HG03558 (cell line): ENCODE results near the gene DGKG.
A peak's percentile ranks its signal among the peaks of the same experiment; 100 is the strongest.

Experiments used
- ATAC-seq: cut with Tn5 transposase; IDR thresholded peaks from one replicate; pipeline ENCODE4 v1.9.1; 2021; ENCODE audit warnings: moderate number of reproducible peaks; ENCODE audit not compliant: unreplicated experiment; ENCODE audit errors: extremely low read depth

The DGKG gene

GRCh38 chr3:186121968-186122367 lies 240.1 kb downstream of the DGKG start:
- ATAC-seq = no peak

GRCh38 chr3:186121278-186121677 lies 240.8 kb downstream of the DGKG start:
- no peak for ATAC-seq

GRCh38 chr3:186119499-186119898 lies 242.5 kb downstream of the DGKG start:
- ATAC-seq = no peak

- no peak for ATAC-seq
Observed at GRCh38 chr3:186118692-186119091, 243.3 kb downstream of the DGKG start.

- no peak for ATAC-seq
Observed at GRCh38 chr3:186117521-186118134, 244.4 kb downstream of the DGKG start.

- ATAC-seq = no peak
Observed at GRCh38 chr3:186115239-186115996, 246.6 kb downstream of the DGKG start.

- no peak for ATAC-seq
Observed at GRCh38 chr3:186110975-186111974, 250.8 kb downstream of the DGKG start.

- ATAC-seq = no peak
Observed at GRCh38 chr3:186109897-186110803, 251.9 kb downstream of the DGKG start.

GRCh38 chr3:186108941-186109865 lies 252.8 kb downstream of the DGKG start, which contains the start of gene ETV5:
ETV5 (minus strand) TSS chr3:186109089; CDS start chr3:186105868, 3,221 bp downstream.
- ATAC-seq = peak; percentile 94

GRCh38 chr3:186108106-186108940 lies 253.7 kb downstream of the DGKG start:
- ATAC-seq = no peak

GRCh38 chr3:186107215-186108105 lies 254.6 kb downstream of the DGKG start:
- no peak for ATAC-seq

GRCh38 chr3:186105543-186105942 lies 256.5 kb downstream of the DGKG start:
- no peak for ATAC-seq

- ATAC-seq = no peak
Observed at GRCh38 chr3:186102687-186103086, 259.3 kb downstream of the DGKG start.

GRCh38 chr3:186100398-186100797 lies 261.6 kb downstream of the DGKG start:
- ATAC-seq = no peak

GRCh38 chr3:186099178-186099577 lies 262.9 kb downstream of the DGKG start:
- no peak for ATAC-seq

- ATAC-seq = no peak
Observed at GRCh38 chr3:186098740-186099139, 263.3 kb downstream of the DGKG start.
